NCI-H2196 (cell line): ENCODE data around the gene THAP4.
"Not testable (repeated sequence)": the region's sequence is repeated elsewhere in the genome, so short reads cannot be mapped to it uniquely, and the experiment has no call there.

Experiments
- DNase-seq: peaks from one replicate; lab custom pipeline; 2025; ENCODE audit not compliant: unreplicated experiment; lab: John Stamatoyannopoulos, UW

Gene THAP4

GRCh38 chr2:241586564-241587264, 50.2 kb downstream of the THAP4 start:
- DNase-seq = no peak

GRCh38 chr2:241584436-241584835, 52.5 kb downstream of the THAP4 start:
- DNase-seq = no peak

- DNase-seq = no peak
These were observed 54.2 kb downstream of the THAP4 start for GRCh38 chr2:241582806-241583205.

GRCh38 chr2:241582328-241582727, 54.6 kb downstream of the THAP4 start:
- no peak for DNase-seq

GRCh38 chr2:241579281-241579680, 57.7 kb downstream of the THAP4 start:
- DNase-seq = no peak

- DNase-seq = no peak
These were observed 59.4 kb downstream of the THAP4 start for GRCh38 chr2:241577413-241578122.

- no peak for DNase-seq
These were observed 60.7 kb downstream of the THAP4 start for GRCh38 chr2:241576293-241576654.

- no peak for DNase-seq
These were observed 61.2 kb downstream of the THAP4 start for GRCh38 chr2:241575624-241576292.

GRCh38 chr2:241574911-241575623, 61.9 kb downstream of the THAP4 start:
- no peak for DNase-seq

- no peak for DNase-seq
These were observed 63.2 kb downstream of the THAP4 start for GRCh38 chr2:241573741-241574140.

- DNase-seq = not testable (repeated sequence)
These were observed 63.9 kb downstream of the THAP4 start for GRCh38 chr2:241572915-241573651.

GRCh38 chr2:241571821-241572620, 64.9 kb downstream of the THAP4 start:
- no peak for DNase-seq

- DNase-seq = no peak
These were observed 65.9 kb downstream of the THAP4 start for GRCh38 chr2:241570961-241571581.

GRCh38 chr2:241569831-241570281, 67.1 kb downstream of the THAP4 start:
- no peak for DNase-seq

GRCh38 chr2:241568726-241569125, 68.2 kb downstream of the THAP4 start:
- DNase-seq = no peak

GRCh38 chr2:241567776-241568175, 69.2 kb downstream of the THAP4 start:
- no peak for DNase-seq

GRCh38 chr2:241567266-241567665, 69.7 kb downstream of the THAP4 start:
- not testable (repeated sequence) for DNase-seq

- DNase-seq = no peak
These were observed 70.5 kb downstream of the THAP4 start for GRCh38 chr2:241566468-241566867.

- not testable (repeated sequence) for DNase-seq
These were observed 70.9 kb downstream of the THAP4 start for GRCh38 chr2:241566021-241566420.
